Keratinocyte (primary cell): ENCODE data around the gene TTLL4. TPM values are rescaled to one million over a fixed set of nuclear protein-coding genes. Genes with fewer than 3 reads are reported as not detected.

Source experiments
- DNase-seq: peaks from one replicate; pipeline ENCODE4 v3.0.0-alpha.2; 2011; ENCODE audit warnings: low read depth, missing footprints, low spot score
- FAIRE-seq: peaks from 2 replicates; lab custom pipeline; 2011; peaks lifted over from hg19 to GRCh38; lab: Jason Lieb, UNC
- H2AFZ ChIP-seq: 2 replicates; pipeline ENCODE4 v1.6.0; 2012; ENCODE audit warnings: low read length, control low read depth, inconsistent platforms; ENCODE audit not compliant: control insufficient read depth
- H3K27ac ChIP-seq: 2 replicates; pipeline ENCODE4 v1.5.1; 2011; ENCODE audit warnings: low read length; ENCODE audit not compliant: control insufficient read depth, insufficient read depth
- H3K27me3 ChIP-seq: 3 replicates; pipeline ENCODE4 v1.6.0; 2011; ENCODE audit warnings: low read length; ENCODE audit not compliant: control insufficient read depth, insufficient read depth; ENCODE audit errors: extremely low read depth
- H3K36me3 ChIP-seq, 2 experiments: 2 replicates in 1 of 2; 3 replicates in 1 of 2; pipeline ENCODE4 v1.5.1; 2011; ENCODE audit warnings: low read length in 2 of 2, mild to moderate bottlenecking in 1 of 2; ENCODE audit not compliant: control insufficient read depth in 2 of 2, insufficient read depth in 2 of 2; ENCODE audit errors: extremely low read depth in 1 of 2
- H3K4me1 ChIP-seq: 3 replicates; pipeline ENCODE4 v1.5.1; 2011; ENCODE audit warnings: low read length; ENCODE audit not compliant: control insufficient read depth, insufficient read depth; ENCODE audit errors: extremely low read depth
- H3K4me2 ChIP-seq: 3 replicates; pipeline ENCODE4 v1.6.0; 2011; ENCODE audit warnings: low read depth, low read length; ENCODE audit not compliant: control insufficient read depth, insufficient read depth; ENCODE audit errors: extremely low read depth
- H3K4me3 ChIP-seq, 3 experiments: fragments of 200-600 bp in 1 of 3; sonication (generic) in 1 of 3; 2 replicates in 2 of 3; 3 replicates in 1 of 3; pipeline ENCODE4 v1.5.1; 2011 to 2016; ENCODE audit warnings: low read length in 3 of 3, mild to moderate bottlenecking in 3 of 3, control low read depth in 2 of 3, inconsistent platforms in 1 of 3, low read depth in 1 of 3, mixed read lengths in 1 of 3, mixed run types in 1 of 3, moderate library complexity in 1 of 3; ENCODE audit not compliant: control insufficient read depth in 2 of 3, insufficient read depth in 2 of 3; ENCODE audit errors: extremely low read depth in 1 of 3
- H3K79me2 ChIP-seq: 2 replicates; pipeline ENCODE4 v1.6.0; 2012; ENCODE audit warnings: low read length; ENCODE audit not compliant: control insufficient read depth, insufficient read depth
- H3K9ac ChIP-seq: 3 replicates; pipeline ENCODE4 v1.6.0; 2011; ENCODE audit warnings: low read length; ENCODE audit not compliant: control insufficient read depth, insufficient read depth; ENCODE audit errors: extremely low read depth
- H3K9me1 ChIP-seq: 3 replicates; pipeline ENCODE4 v1.6.0; 2011; ENCODE audit warnings: low read length; ENCODE audit not compliant: control insufficient read depth, insufficient read depth; ENCODE audit errors: extremely low read depth
- H3K9me3 ChIP-seq: 2 replicates; pipeline ENCODE4 v1.5.1; 2012; ENCODE audit warnings: low read depth, low read length; ENCODE audit not compliant: control insufficient read depth
- H4K20me1 ChIP-seq: 3 replicates; pipeline ENCODE4 v1.6.0; 2011; ENCODE audit warnings: low read length; ENCODE audit not compliant: control insufficient read depth, insufficient read depth; ENCODE audit errors: extremely low read depth
- EZH2 ChIP-seq: IDR thresholded peaks from one replicate; pipeline ENCODE4 v1.6.1; 2012; ENCODE audit warnings: inconsistent platforms, mild to moderate bottlenecking, low read length, moderate library complexity
- dilution Hi-C: fragments of 300-500 bp; cut with MboI; formaldehyde crosslinking; loops from one replicate; pipeline ENCODE4 v1.7.0; 2020; ENCODE audit warnings: low sequenced_read_pairs; ENCODE audit not compliant: extremely low pct_ligation_motif_present
- polyA plus RNA-seq, 5 experiments: library from polyadenylated mRNA; depleted of rRNA in 3 of 5; stranded (reverse) in 3 of 5; stranded (forward) in 1 of 5; unstranded in 1 of 5; fragments of >200 nt; gene quantifications; 1 replicate in 1 of 5; 2 replicates in 3 of 5; 3 replicates in 1 of 5; pipeline versions ENCODE4 v1.2.1 to v1.2.3, GENCODE V29; 2011 to 2012; ENCODE audit warnings: missing spikeins in 2 of 5, low read depth in 1 of 5, low replicate concordance in 1 of 5
- TF ChIP-seq, protein P1 (sequence below), 3 experiments: IDR thresholded peaks in 1 of 3; conservative IDR thresholded peaks in 1 of 3; optimal IDR thresholded peaks in 1 of 3; 2 replicates in 2 of 3; 3 replicates in 1 of 3; pipeline versions ENCODE3 to v1.5.1; 2011; ENCODE audit warnings: low read length in 3 of 3, mild to moderate bottlenecking in 3 of 3, moderate library complexity in 2 of 3, control low read depth in 1 of 3, inconsistent platforms in 1 of 3; ENCODE audit not compliant: insufficient read depth in 2 of 3; ENCODE audit errors: extremely low read depth in 1 of 3

TTLL4 gene
- polyA plus RNA-seq, 1 donor (not counting 4 experiments of a cell fraction or from before 2014, with no cell fraction given) = 20.1 TPM

DNA sequence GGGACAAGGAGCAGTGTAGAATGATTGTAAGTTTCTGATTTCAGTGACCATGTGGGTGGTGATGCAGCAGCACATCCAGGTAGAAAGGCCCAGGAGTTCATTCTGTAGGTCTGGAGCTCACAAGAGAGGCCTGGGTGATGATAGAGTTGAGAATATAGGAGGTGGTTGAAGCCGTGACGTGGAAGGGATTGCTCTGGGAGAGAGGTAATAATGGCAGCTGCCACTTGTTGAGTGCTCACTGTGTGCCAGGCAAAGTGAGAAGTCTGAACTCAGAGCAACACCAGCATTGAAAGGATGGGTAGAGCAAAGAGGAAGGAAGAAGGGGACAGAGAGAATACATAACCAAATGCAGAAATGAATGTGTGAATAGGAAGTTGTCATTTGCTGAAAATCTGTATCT, 3.3 kb downstream of the TTLL4 start:
- DNase-seq (no peak), FAIRE-seq (no peak)
- Histone ChIP-seq H2AFZ (no peak overlapping the region), H3K79me2 (peaks cover 71% of the 10 kb centered on the region), H3K4me1 (peaks cover 27% of the 10 kb centered on the region), H3K4me2 (no peak overlapping the region), H3K9ac (no peak overlapping the region), H3K36me3 (peaks cover 0 to 9% of the 10 kb centered on the region in 2 experiments), H4K20me1 (no peaks in the 10 kb centered on the region), H3K27me3 (no peaks in the 10 kb centered on the region), H3K9me3 (no peaks in the 10 kb centered on the region), H3K4me3 (no peak overlapping the region), H3K27ac (no peak overlapping the region), H3K9me1 (no peaks in the 10 kb centered on the region)
- dilution Hi-C loops = no loop called here
- no peak for TF ChIP-seq EZH2
- TF ChIP-seq, protein P1, sequence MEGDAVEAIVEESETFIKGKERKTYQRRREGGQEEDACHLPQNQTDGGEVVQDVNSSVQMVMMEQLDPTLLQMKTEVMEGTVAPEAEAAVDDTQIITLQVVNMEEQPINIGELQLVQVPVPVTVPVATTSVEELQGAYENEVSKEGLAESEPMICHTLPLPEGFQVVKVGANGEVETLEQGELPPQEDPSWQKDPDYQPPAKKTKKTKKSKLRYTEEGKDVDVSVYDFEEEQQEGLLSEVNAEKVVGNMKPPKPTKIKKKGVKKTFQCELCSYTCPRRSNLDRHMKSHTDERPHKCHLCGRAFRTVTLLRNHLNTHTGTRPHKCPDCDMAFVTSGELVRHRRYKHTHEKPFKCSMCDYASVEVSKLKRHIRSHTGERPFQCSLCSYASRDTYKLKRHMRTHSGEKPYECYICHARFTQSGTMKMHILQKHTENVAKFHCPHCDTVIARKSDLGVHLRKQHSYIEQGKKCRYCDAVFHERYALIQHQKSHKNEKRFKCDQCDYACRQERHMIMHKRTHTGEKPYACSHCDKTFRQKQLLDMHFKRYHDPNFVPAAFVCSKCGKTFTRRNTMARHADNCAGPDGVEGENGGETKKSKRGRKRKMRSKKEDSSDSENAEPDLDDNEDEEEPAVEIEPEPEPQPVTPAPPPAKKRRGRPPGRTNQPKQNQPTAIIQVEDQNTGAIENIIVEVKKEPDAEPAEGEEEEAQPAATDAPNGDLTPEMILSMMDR (optimal IDR thresholded peaks at IDR 0.05 in 1 of 3, IDR thresholded peaks at IDR 0.05 in 1 of 3, conservative IDR thresholded peaks at IDR 0.05 in 1 of 3; ENCODE audit: extremely low read depth in 1 of 3, insufficient read depth in 2 of 3, low read length in 3 of 3) = no peak

DNA sequence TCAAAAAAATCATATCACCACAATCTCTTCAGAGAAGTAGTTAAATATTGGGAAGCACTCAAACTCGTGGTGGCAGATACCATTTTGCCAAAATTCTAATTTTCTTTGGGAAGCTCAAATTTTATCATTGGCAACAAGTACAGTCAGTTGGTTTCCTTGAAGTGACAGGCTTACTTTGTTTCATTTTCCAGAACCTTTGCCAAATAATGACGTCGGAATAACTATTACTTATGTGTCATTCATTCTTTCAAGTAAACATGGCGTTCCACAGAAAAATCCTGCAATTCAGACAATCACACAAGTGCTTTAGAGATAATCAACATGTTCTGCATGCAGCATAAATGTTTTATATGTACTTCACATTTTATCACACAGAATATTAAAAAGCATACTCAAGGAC, 5.4 kb downstream of the TTLL4 start:
- DNase-seq (no peak), FAIRE-seq (no peak)
- no peaks in the 10 kb centered on the region for H3K27me3 ChIP-seq
- dilution Hi-C loops = no loop called here
- H3K9ac ChIP-seq = no peak overlapping the region
- H3K27ac ChIP-seq = peak overlapping the region; percentile 38
- H3K9me3 ChIP-seq = no peaks in the 10 kb centered on the region
- TF ChIP-seq, protein P1 (optimal IDR thresholded peaks at IDR 0.05 in 1 of 3, IDR thresholded peaks at IDR 0.05 in 1 of 3, conservative IDR thresholded peaks at IDR 0.05 in 1 of 3; ENCODE audit: extremely low read depth in 1 of 3, insufficient read depth in 2 of 3, low read length in 3 of 3) = no peak
- TF ChIP-seq EZH2 = no peak
- H3K4me3 ChIP-seq = no peak overlapping the region
- peaks cover 87% of the 10 kb centered on the region for H3K79me2 ChIP-seq
- H3K4me1 ChIP-seq = peaks cover 27% of the 10 kb centered on the region
- no peak overlapping the region for H3K4me2 ChIP-seq
- no peaks in the 10 kb centered on the region for H3K9me1 ChIP-seq
- no peaks in the 10 kb centered on the region for H4K20me1 ChIP-seq
- H3K36me3 ChIP-seq = peaks cover 2 to 13% of the 10 kb centered on the region in 2 experiments
- H2AFZ ChIP-seq = no peak overlapping the region
